Suprapubic skin (tissue), 4 donors: ENCODE data around the gene SPCS2. TPM values are rescaled to one million over a fixed set of nuclear protein-coding genes. Genes with fewer than 3 reads are reported as not detected.

Experiments used
- DNase-seq, 2 donors: peaks; one replicate each; pipeline ENCODE4 v3.0.0-alpha.2; 2019; ENCODE audit warnings: low spot score in 2 of 2
- H3K27ac ChIP-seq: fragments of 200-600 bp; sonication (generic); one replicate; pipeline ENCODE4 v1.5.1; 2019
- H3K27me3 ChIP-seq: fragments of 200-600 bp; sonication (generic); one replicate; pipeline ENCODE4 v1.5.1; 2019
- H3K36me3 ChIP-seq: fragments of 200-600 bp; sonication (generic); one replicate; pipeline ENCODE4 v1.5.1; 2019
- H3K4me1 ChIP-seq: fragments of 200-600 bp; sonication (generic); one replicate; pipeline ENCODE4 v1.5.1; 2019
- H3K4me3 ChIP-seq: fragments of 200-600 bp; sonication (generic); one replicate; pipeline ENCODE4 v1.5.1; 2019; ENCODE audit warnings: mild to moderate bottlenecking
- H3K9me3 ChIP-seq: fragments of 200-600 bp; sonication (generic); one replicate; pipeline ENCODE4 v1.5.1; 2019
- CTCF ChIP-seq, 2 donors: fragments of 200-600 bp in 1 of 2; fragments of 450-650 bp in 1 of 2; sonication (generic) in 1 of 2; IDR thresholded peaks; one replicate each; pipeline ENCODE4 v1.5.1; 2016 to 2019; ENCODE audit warnings: antibody characterized with exemption in 2 of 2, mild to moderate bottlenecking in 1 of 2, moderate library complexity in 1 of 2
- EP300 ChIP-seq: sonication (generic); formaldehyde crosslinking; IDR thresholded peaks from one replicate; pipeline ENCODE4 v1.6.1; 2017; ENCODE audit warnings: antibody characterized with exemption
- POLR2A ChIP-seq, 2 donors: fragments of 450-650 bp; IDR thresholded peaks; one replicate each; pipeline ENCODE4 v1.6.1; 2017; ENCODE audit warnings: antibody characterized with exemption in 2 of 2, mild to moderate bottlenecking in 2 of 2, moderate library complexity in 2 of 2
- POLR2AphosphoS5 ChIP-seq, 3 donors: sonication (generic); formaldehyde crosslinking; IDR thresholded peaks; one replicate each; pipeline ENCODE4 v1.6.1; 2017; ENCODE audit warnings: antibody characterized with exemption in 3 of 3
- WGBS: methylation state at CpG from one replicate; pipeline ENCODE4 v1.1.5; 2018; 5-methylcytosine and 5-hydroxymethylcytosine counted together
- total RNA-seq, 4 donors: library from RNA; depleted of rRNA; stranded (reverse); fragments of >200 nt; gene quantifications; one replicate each; pipeline ENCODE4 v1.1.0, GENCODE V29; 2016

The SPCS2 gene
- total RNA-seq, 4 donors from 2014 or later: 16.3 to 34.5 (median 20.1) TPM

GRCh38 chr11:74925281-74925680 is 23.8 kb upstream of the SPCS2 start:
- H3K36me3 ChIP-seq: peaks cover 23% of the 10 kb centered on the region
- no peaks in the 10 kb centered on the region for H3K9me3 ChIP-seq
- no peaks in the 10 kb centered on the region for H3K4me1 ChIP-seq
- no peak overlapping the region for H3K4me3 ChIP-seq
- no peaks in the 10 kb centered on the region for H3K27me3 ChIP-seq
- DNase-seq: no peak
- TF ChIP-seq EP300: no peak
- no peak for TF ChIP-seq POLR2AphosphoS5 (IDR thresholded peaks at IDR 0.05)
- no peak for TF ChIP-seq POLR2A (IDR thresholded peaks at IDR 0.05)
- TF ChIP-seq CTCF (IDR thresholded peaks at IDR 0.05): no peak
- WGBS: 86% methylated on average over 4 of the region's 4 CpGs
- H3K27ac ChIP-seq: no peak overlapping the region

- no peaks in the 10 kb centered on the region for H3K4me1 ChIP-seq
- no peak for TF ChIP-seq POLR2A (IDR thresholded peaks at IDR 0.05)
- no peak for TF ChIP-seq POLR2AphosphoS5 (IDR thresholded peaks at IDR 0.05)
- TF ChIP-seq CTCF (IDR thresholded peaks at IDR 0.05): no peak
- H3K4me3 ChIP-seq: no peak overlapping the region
- H3K27ac ChIP-seq: no peak overlapping the region
- WGBS: 93% methylated on average over 8 of the region's 8 CpGs
- DNase-seq: no peak
- peaks cover 13% of the 10 kb centered on the region for H3K36me3 ChIP-seq
- no peaks in the 10 kb centered on the region for H3K9me3 ChIP-seq
- H3K27me3 ChIP-seq: no peaks in the 10 kb centered on the region
These were observed 22.6 kb upstream of the SPCS2 start for GRCh38 chr11:74926304-74927030.

- Histone ChIP-seq H3K36me3 (peaks cover 20% of the 10 kb centered on the region), H3K4me3 (no peak overlapping the region), H3K9me3 (no peaks in the 10 kb centered on the region), H3K27me3 (no peaks in the 10 kb centered on the region), H3K27ac (no peak overlapping the region), H3K4me1 (no peaks in the 10 kb centered on the region)
- no peak for TF ChIP-seq EP300
- no peak for TF ChIP-seq CTCF (IDR thresholded peaks at IDR 0.05)
- no peak for TF ChIP-seq POLR2A (IDR thresholded peaks at IDR 0.05)
- TF ChIP-seq POLR2AphosphoS5 (IDR thresholded peaks at IDR 0.05): no peak
- no peak for DNase-seq
These were observed 21.6 kb upstream of the SPCS2 start for GRCh38 chr11:74927496-74927895.

GRCh38 chr11:74929431-74930363 is 19.4 kb upstream of the SPCS2 start:
- DNase-seq: peak; percentile 66 to 82
- WGBS: 62% methylated on average over 8 of the region's 8 CpGs
- peaks cover 31% of the 10 kb centered on the region for H3K36me3 ChIP-seq

More at GRCh38 chr11:74929431-74930363, 19.4 kb upstream of the SPCS2 start:
- no peak overlapping the region for H3K27ac ChIP-seq
- no peaks in the 10 kb centered on the region for H3K4me1 ChIP-seq
- no peak for TF ChIP-seq EP300
- peak; percentile 74 for TF ChIP-seq CTCF (IDR thresholded peaks at IDR 0.05)
- TF ChIP-seq POLR2A (IDR thresholded peaks at IDR 0.05): no peak
- no peak for TF ChIP-seq POLR2AphosphoS5 (IDR thresholded peaks at IDR 0.05)
- no peaks in the 10 kb centered on the region for H3K27me3 ChIP-seq
- no peaks in the 10 kb centered on the region for H3K9me3 ChIP-seq
- H3K4me3 ChIP-seq: no peak overlapping the region
